Stimulated activated naive CD8-positive, alpha-beta T cell treated with anti-CD3 and anti-CD28 coated beads, Interleukin-15, Interleukin-2, amounts not matched to agents 100 ng/mL and 50 ng/mL, for 24 hours (primary cell): ENCODE results near the gene CCDC127.

Source experiments
- H3K27ac Mint-ChIP-seq: one replicate; pipeline ENCODE4 v1.8.0; 2021; ENCODE audit warnings: mild to moderate bottlenecking, mixed read lengths
- H3K27me3 Mint-ChIP-seq: one replicate; pipeline ENCODE4 v1.8.0; 2021; ENCODE audit warnings: mixed read lengths
- H3K36me3 Mint-ChIP-seq: one replicate; pipeline ENCODE4 v1.8.0; 2021; ENCODE audit warnings: low read depth, mixed read lengths
- H3K4me1 Mint-ChIP-seq: one replicate; pipeline ENCODE4 v1.8.0; 2021; ENCODE audit warnings: low read depth, mixed read lengths
- H3K4me3 Mint-ChIP-seq: one replicate; pipeline ENCODE4 v1.8.0; 2021; ENCODE audit warnings: mild to moderate bottlenecking, mixed read lengths
- H3K9me3 Mint-ChIP-seq: one replicate; pipeline ENCODE4 v1.8.0; 2021; ENCODE audit warnings: mixed read lengths

The CCDC127 gene

DNA sequence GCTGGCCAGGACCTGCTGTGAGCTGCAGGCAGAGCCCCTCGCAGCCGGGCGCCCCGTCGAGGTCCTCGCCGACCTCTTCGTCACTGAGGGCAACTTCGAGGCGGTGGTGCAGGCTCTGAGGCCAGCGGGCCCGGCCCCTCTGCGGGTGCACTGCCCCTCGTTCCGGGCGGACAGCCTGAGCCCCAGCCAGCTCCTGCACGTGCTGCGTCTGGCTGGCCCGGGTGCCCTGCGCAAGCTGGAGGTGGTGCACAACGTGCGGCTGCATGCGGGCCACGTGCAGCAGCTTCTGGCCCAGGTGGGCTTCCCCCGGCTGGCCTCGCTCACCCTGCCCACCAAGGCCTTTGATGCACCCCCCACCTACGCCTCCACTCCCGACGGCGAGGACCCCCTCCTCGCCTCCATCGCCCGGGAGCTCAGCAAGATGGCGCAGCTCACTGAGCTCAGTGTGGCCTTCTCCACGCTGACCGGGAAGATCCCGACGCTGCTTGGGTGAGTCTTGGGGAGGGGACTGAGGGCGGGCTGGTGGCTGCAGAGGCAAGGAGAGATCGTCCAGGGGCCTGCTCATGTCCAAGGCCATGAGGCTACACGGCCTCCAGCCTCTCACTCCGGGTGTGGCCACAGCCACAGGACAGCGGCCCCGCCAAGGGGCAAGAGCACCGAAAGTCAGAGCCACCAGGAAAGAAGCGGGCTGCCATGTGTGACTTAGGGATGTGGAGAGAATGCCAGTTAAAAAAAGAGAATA, 25.8 kb downstream of the CCDC127 start:
- Mint-ChIP-seq H3K4me1 (peaks cover 15% of the 10 kb centered on the region), H3K4me3 (no peak overlapping the region), H3K27me3 (peaks cover 8% of the 10 kb centered on the region), H3K27ac (no peak overlapping the region), H3K36me3 (no peaks in the 10 kb centered on the region), H3K9me3 (no peaks in the 10 kb centered on the region)

DNA sequence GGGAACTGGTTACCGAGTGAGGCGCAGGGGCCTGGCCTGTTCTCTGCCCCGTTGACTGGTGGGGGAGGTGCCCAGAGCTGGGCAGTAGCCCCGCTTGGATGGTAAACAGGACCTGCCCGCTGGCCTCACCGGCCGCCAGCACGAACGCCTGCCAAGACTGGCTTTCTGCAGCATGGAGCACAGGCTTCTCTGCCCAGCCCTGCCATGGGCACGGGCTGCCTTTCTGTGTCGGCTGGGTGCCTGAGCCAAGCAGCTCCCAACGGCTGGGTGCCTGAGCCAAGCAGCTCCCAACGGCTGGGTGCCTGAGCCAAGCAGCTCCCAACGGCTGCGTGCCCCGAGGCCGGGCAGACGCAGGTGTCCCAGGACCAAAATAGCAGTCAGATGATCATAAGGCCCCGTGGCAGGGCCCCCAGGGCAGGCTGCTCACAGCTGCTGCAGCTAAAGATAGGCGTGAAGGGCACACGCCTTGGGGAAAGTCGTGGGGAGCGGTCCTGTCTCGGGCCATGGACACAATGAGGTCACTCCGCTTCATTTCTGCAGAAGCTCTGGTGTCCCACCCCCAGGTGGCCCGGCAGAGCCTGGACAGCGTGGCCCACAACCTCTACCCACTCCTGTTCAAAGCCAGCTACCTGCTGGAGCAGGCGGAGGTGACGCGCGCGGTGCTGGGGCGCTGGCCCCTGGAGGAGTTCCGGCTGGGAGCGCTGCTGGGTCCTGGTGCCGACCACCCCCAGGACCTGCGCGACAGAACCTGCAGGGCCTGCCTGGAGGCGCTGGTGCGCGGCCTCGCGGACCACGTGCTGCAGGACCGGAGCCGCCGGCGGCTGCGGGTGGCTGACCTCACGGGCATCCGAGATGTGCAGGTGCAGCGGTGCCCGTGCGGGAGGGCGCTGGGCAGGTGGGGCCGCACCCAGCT, 26.7 kb downstream of the CCDC127 start, which contains the start of gene LRRC14B:
LRRC14B (plus strand) TSS at position 460 of the 913 bp plus-strand sequence; CDS start at position 504, 44 bp downstream.
- H3K9me3 Mint-ChIP-seq: no peaks in the 10 kb centered on the region
- peaks cover 8% of the 10 kb centered on the region for H3K27me3 Mint-ChIP-seq
- no peak within 1 kb of the TSS for H3K27ac Mint-ChIP-seq

DNA sequence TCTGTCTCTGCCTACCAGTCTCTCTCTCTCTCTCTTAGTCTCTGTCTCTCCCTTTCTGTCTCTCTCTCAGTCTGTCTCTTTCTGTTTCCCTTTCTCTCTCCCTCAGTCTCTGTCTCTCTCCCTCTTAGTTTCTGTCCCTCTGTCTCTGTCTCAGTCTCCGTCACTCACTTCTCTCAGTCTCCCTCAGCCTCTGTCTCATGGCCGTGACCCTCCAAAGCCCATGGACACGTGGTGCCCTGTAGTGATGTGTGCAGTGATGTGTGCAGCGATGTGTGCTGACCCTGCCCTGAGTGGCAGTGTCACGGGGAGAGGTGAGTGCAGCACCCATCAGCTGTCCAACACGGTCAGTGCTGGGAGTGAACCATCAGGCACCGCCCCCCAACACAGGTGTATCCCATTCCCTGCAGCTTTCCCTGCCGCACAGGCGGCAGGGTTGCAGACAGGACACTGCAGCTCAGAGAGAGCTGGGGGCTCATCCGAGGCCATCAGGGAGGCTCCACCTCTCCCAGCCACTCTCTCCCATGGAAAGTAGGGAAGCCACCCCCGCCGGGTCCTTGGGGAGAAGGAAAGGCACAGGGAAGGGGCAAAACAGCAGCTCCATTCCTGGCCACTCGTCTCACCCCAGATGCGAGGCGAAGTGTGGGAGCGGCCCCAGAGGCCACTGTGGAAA, 27.5 kb downstream of the CCDC127 start:
- no peak overlapping the region for H3K4me3 Mint-ChIP-seq
- no peaks in the 10 kb centered on the region for H3K9me3 Mint-ChIP-seq
- H3K27me3 Mint-ChIP-seq: peaks cover 8% of the 10 kb centered on the region
- peaks cover 15% of the 10 kb centered on the region for H3K4me1 Mint-ChIP-seq
- no peaks in the 10 kb centered on the region for H3K36me3 Mint-ChIP-seq
- H3K27ac Mint-ChIP-seq: no peak overlapping the region

More for the DNA sequence above, 26.7 kb downstream of the CCDC127 start, which contains the start of gene LRRC14B:
- Mint-ChIP-seq H3K4me3 (no peak within 1 kb of the TSS), H3K36me3 (no peaks in the 10 kb centered on the region), H3K4me1 (peaks cover 15% of the 10 kb centered on the region)

DNA sequence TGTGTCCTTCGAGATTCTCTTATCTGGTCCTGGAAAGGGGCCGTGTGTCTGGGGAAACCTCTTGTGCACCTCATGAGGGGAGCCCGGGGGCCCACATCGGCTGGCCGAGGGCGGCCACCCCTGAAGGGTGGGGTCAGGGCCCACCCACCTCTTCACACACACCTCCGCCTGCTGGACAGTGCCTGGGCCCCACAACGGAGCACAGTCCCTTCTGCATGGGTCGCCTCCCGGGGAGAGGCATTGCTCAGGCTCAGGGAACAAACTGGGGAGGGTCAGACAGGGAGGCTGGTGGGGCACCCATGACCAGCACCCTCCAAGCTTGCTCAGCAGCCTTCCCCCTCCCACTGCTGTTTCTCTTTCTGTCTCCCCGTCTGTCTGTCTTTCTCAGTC, 28.0 kb downstream of the CCDC127 start:
- Mint-ChIP-seq H3K4me3 (no peak overlapping the region), H3K4me1 (peaks cover 15% of the 10 kb centered on the region), H3K27me3 (peaks cover 8% of the 10 kb centered on the region), H3K27ac (no peak overlapping the region), H3K36me3 (no peaks in the 10 kb centered on the region), H3K9me3 (no peaks in the 10 kb centered on the region)

DNA sequence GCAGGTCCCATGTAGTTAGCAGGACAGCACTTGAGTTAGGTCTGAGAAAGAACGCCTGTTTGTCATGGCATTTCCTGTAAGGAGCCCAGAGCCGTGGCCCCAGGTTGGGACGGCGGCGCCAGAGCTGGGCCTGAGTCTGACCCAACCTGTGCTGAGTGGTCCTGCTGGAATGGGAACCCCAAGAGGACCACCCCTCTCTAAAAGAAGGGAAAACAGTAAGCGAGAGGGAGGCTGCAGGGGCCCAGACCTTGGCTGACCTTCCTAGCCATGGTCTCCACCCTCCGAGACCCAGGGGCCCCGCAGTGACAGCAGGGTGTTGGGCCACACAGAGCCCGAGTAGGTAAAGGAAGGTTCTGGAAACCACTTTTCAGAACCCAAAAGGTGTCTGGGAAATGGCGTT, 28.5 kb downstream of the CCDC127 start:
- Mint-ChIP-seq H3K4me3 (no peak overlapping the region), H3K36me3 (no peaks in the 10 kb centered on the region), H3K27ac (no peak overlapping the region), H3K9me3 (no peaks in the 10 kb centered on the region), H3K4me1 (peaks cover 15% of the 10 kb centered on the region), H3K27me3 (peaks cover 8% of the 10 kb centered on the region)

DNA sequence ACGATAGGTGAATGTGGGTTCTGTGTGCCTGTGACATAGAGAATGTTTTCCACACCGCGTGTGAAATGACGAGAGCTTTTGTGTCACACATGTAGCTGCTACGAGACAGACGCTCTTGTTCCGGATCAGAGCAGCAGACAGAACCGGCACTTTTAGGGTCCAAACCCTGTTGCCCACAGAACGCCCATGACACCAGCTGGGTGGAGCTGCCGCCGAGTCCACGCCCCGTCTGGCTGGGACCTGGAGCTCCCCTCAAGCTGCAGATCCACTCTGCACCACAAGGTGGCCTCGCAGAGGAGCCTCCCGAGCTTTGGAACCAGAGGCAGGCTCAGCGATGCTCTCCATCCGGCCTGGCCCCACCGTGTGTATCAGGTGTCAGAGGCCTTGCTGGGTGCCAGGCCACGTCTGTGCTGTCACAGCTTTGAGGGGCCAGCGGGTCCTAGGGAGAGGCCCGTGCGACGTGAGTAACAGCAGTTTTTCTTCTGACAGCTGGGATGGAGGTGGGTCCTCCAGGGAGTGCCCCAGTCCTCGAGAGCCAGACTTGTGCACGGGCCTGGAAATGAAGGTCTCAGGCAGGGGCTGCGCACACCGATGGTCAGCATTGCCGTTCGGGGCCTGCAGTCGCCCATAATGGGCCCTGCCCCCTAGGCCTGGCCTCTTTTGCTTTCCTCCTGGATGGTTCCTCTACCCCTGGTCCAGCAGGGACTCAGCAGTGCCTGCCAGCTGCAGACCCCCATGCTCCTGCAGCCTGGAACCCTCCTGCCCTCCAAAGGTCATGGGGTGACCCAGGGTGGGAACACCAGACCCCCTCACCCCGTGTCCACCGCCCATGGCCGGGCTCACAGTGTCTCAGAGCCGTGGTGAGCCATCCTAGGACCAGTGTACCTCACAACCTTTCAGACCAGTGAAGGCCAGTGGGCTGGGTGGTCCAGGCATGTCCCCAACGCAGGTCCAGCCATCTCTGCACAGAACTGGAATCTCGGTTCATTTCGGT, 29.2 kb downstream of the CCDC127 start:
- Mint-ChIP-seq H3K27ac (no peak overlapping the region), H3K27me3 (peaks cover 8% of the 10 kb centered on the region), H3K9me3 (no peaks in the 10 kb centered on the region), H3K4me1 (peaks cover 15% of the 10 kb centered on the region), H3K4me3 (no peak overlapping the region), H3K36me3 (no peaks in the 10 kb centered on the region)

DNA sequence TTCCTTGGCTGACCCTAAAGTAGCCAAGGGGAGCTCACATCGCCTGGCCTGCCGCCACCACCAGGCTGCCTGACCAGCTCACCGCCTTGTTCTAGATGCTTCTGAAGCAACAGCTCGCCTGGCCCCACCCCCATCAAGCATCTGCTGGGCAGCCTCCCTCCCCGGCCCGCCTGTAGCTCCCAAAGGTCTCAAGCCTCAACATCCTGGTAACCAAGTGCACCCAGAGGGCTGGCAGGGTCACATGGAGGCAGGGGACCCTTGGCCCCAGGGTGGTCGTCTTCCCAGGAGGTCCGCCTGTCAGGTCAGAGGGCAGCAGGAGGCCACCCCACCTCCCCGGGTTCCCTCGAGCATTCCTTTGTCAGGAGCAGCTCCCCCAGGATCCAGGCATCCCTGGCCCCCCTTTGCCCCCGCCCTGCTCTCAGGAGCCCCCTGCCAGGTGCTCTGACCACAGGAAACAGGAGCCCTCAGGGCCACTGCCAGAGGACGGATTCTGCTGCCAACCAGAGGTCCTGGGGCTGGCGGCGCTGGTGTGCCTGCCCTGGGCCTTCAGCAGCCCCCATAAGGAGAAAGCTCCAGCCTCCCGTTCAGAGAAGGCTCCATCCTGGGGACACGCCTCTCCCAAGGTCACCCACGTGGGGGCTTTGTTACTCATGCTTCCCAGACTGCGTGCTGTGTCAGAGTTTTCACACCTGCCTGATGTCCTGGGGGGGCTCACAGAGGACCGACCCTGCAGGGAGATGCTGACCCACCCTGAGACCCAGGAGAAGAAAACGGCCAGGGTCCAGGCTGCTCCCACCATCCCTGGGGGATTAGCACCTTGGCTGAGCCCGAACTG, 30.1 kb downstream of the CCDC127 start:
- H3K36me3 Mint-ChIP-seq: no peaks in the 10 kb centered on the region
- no peak overlapping the region for H3K4me3 Mint-ChIP-seq
- H3K9me3 Mint-ChIP-seq: no peaks in the 10 kb centered on the region
- H3K27me3 Mint-ChIP-seq: peaks cover 8% of the 10 kb centered on the region
- no peak overlapping the region for H3K27ac Mint-ChIP-seq
- H3K4me1 Mint-ChIP-seq: peaks cover 15% of the 10 kb centered on the region

DNA sequence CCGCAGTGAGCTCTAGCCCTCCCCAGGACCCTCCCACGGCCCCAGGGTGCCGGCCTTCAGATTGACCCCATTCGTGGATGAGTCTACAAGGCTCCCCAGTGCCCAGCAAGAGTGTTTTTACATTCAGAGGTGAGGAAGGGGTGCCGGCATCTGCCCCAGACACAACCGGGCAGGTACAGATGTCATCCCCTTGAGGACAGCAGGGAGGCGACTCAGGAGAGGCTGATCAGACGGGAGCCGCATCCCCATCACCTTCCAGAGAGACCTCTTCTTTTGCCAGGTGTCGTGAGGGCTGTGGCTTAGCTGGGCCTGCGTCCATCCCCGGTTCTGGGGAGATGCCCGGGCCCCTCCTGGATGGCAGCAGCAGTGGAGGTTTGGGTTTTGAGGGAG, 30.9 kb downstream of the CCDC127 start:
- Mint-ChIP-seq H3K27me3 (peaks cover 3% of the 10 kb centered on the region), H3K9me3 (no peaks in the 10 kb centered on the region), H3K4me3 (no peak overlapping the region), H3K27ac (no peak overlapping the region), H3K4me1 (peaks cover 15% of the 10 kb centered on the region), H3K36me3 (no peaks in the 10 kb centered on the region)

DNA sequence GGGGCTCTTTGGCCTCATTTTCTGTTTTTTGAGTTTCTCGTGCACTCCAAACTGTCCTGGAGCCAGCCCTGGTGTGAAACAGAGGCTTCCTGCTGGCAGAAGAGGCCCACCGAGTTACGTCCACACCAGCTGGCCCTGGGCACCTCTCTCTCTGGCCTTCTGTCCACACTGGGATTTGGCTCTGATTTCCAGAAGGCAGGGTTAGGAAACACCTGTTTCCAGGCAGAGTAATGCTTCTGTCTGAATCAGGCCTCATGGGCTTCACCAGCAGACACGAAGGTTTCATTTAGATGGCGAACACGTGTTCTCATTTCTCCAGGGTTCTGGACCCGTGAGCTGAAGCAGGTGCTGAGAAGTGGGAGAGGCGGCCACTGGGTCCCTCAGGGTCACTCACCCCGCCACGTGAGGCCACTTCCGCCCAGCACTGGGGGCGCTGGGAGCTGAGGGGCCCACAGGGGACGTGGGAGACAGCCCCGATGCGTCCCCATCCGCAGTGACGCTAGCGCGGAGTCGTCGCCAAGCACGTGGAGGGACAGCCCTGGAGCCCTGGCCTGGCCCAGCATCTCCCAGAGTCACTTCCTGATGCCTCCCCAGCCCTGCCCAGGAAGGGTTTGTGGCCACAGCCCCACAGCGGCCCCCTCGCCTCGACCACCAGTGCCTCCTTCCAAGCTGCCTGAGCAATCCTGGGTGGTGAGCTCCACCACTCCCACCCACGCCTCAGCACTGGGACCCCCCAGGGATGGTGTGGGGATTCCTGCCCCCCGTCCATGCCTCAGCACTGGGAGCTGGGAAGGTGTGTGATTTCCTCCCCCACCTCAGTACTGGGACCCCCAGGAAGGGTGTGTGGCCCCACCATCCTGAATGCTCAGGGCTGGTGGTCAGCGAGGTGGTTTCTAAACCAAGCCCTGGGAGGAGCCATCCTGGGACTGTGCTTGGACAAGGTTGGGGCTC, 31.6 kb downstream of the CCDC127 start:
- no peaks in the 10 kb centered on the region for H3K36me3 Mint-ChIP-seq
- no peak overlapping the region for H3K4me3 Mint-ChIP-seq
- no peaks in the 10 kb centered on the region for H3K9me3 Mint-ChIP-seq
- H3K27ac Mint-ChIP-seq: no peak overlapping the region
- peaks cover 15% of the 10 kb centered on the region for H3K4me1 Mint-ChIP-seq
- H3K27me3 Mint-ChIP-seq: peaks cover 3% of the 10 kb centered on the region

DNA sequence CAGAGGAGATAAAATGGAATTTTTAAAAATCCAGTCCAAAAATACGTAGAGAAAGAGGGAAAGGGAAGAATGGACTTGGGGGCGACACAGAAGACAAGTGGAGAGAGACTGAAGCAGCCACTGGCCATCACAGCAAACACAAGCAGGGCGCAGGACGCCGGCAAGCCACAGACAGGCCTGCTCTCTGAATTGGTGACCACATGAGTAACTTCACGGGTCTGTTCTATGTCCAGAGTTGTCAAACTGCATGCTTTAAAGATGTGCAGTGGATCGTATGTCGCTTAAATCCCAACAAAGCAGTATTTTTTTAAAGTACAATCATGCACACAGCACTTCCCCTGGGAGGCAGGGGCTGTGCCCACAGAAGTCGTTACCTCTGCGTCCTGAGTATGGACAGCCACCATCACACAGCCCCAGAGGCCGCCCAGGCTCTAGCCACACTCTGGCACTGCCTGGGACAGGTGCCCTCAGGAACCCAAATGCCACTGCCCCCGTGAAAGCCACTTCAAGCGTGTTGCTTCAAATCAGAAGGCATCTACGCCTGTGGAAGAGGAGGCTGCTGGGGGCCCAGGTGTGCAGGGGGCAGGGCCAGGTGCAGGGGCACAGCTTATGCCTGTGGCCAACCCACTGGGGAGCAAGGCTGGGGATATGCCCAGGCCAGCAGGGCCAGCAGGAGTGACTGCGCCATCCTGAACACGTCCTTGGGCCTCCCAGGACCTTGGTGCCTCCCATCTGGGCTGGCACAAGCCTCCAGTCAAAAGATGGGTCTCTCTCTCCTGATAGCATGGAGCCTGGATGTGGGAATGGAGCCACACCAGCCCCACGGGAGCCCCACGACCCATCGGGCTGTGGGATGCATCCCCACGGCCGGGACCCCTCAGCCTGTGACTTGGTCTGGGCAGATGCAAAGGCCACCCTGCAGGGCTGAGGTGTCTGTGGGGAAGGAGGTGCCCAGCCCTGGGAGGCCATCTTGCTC, 32.6 kb downstream of the CCDC127 start:
- no peak overlapping the region for H3K4me3 Mint-ChIP-seq
- H3K36me3 Mint-ChIP-seq: no peaks in the 10 kb centered on the region
- peaks cover 3% of the 10 kb centered on the region for H3K27me3 Mint-ChIP-seq
- H3K9me3 Mint-ChIP-seq: no peaks in the 10 kb centered on the region
- H3K27ac Mint-ChIP-seq: no peak overlapping the region
- peaks cover 12% of the 10 kb centered on the region for H3K4me1 Mint-ChIP-seq

DNA sequence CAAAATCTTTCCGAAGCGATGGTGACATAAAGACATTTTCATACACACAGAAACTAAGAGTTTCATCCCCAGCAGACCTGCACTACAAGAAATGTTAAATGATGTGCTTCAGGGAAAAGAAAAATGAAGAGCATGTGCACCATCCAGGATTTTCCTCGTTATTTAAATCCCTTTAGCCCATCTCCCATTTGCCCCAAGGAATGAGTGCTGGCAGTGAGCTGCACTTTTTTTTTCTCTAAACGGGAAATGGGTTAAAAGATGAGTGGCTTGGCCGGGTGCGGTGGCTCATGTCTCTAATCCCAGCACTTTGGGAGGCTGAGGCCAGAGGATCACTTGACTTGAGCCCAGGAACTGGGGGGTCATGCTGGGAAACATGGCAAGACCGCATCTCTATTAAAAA, 33.5 kb downstream of the CCDC127 start:
- Mint-ChIP-seq H3K36me3 (no peaks in the 10 kb centered on the region), H3K4me3 (no peak overlapping the region), H3K4me1 (peaks cover 8% of the 10 kb centered on the region), H3K27me3 (peaks cover 3% of the 10 kb centered on the region), H3K27ac (no peak overlapping the region), H3K9me3 (no peaks in the 10 kb centered on the region)

DNA sequence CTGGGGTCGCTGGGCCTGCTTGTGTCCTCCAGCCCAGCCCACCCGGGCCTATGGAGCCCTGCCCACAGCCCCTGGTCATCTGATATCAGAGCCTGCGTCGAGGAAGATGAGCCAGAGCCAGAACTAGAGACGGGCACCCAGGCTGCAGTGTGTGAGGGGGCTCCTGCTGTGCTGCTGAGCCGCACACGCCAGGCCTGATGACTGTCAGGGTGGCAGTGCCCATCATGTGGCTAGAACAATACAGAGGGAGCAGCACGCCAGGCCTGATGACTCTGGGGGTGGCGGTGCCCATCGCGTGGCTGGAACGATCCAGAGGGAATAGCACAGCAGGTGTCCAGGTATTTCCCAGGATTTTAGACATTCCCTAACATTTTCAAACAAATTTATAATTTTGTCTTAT, 35.8 kb downstream of the CCDC127 start:
- H3K4me1 Mint-ChIP-seq: no peaks in the 10 kb centered on the region
- H3K36me3 Mint-ChIP-seq: no peaks in the 10 kb centered on the region
- H3K9me3 Mint-ChIP-seq: no peaks in the 10 kb centered on the region

More for the DNA sequence above, 35.8 kb downstream of the CCDC127 start:
- Mint-ChIP-seq H3K27ac (no peak overlapping the region), H3K4me3 (no peak overlapping the region), H3K27me3 (no peaks in the 10 kb centered on the region)
